Neural crest cell (in vitro differentiated cells): Measurements from ENCODE around the gene ANKRD35. TPM values are rescaled to one million over a fixed set of nuclear protein-coding genes. Genes with fewer than 3 reads are reported as not detected.
"Not testable (repeated sequence)": the region's sequence is repeated elsewhere in the genome, so short reads cannot be mapped to it uniquely, and the experiment has no call there.

Source experiments
- DNase-seq: peaks from one replicate; pipeline ENCODE4 v3.0.0; 2021; ENCODE audit warnings: low read depth, mixed read lengths, low spot score
- H3K27ac Mint-ChIP-seq: one replicate; pipeline ENCODE4 v1.8.0; 2021; ENCODE audit warnings: mild to moderate bottlenecking, mixed read lengths; ENCODE audit not compliant: unreplicated experiment
- H3K27me3 Mint-ChIP-seq: 2 replicates; pipeline ENCODE4 v1.8.0; 2021; ENCODE audit warnings: low read depth, mild to moderate bottlenecking, mixed read lengths
- H3K36me3 Mint-ChIP-seq: 2 replicates; pipeline ENCODE4 v1.8.0; 2021; ENCODE audit warnings: low read depth, mild to moderate bottlenecking, mixed read lengths
- H3K4me1 Mint-ChIP-seq: 2 replicates; pipeline ENCODE4 v1.8.0; 2021; ENCODE audit warnings: mixed read lengths
- H3K4me3 Mint-ChIP-seq: one replicate; pipeline ENCODE4 v1.8.0; 2021; ENCODE audit warnings: mild to moderate bottlenecking, mixed read lengths
- H3K9me3 Mint-ChIP-seq: 2 replicates; pipeline ENCODE4 v1.8.0; 2021; ENCODE audit warnings: mixed read lengths
- total RNA-seq: library from RNA; stranded (reverse); gene quantifications from 2 replicates; pipeline ENCODE4 v1.2.1, GENCODE V29; 2021
- TF ChIP-seq, protein P1 (sequence below): fragments of 200-600 bp; sonication (generic); conservative IDR thresholded peaks from 2 replicates; pipeline ENCODE4 v1.5.0; 2021; ENCODE audit warnings: antibody characterized with exemption, mild to moderate bottlenecking

ANKRD35 gene
- total RNA-seq, 1 donor from 2014 or later = 0.07 TPM

- Mint-ChIP-seq H3K27ac (no peak overlapping the region), H3K9me3 (no peaks in the 10 kb centered on the region), H3K4me1 (no peaks in the 10 kb centered on the region), H3K36me3 (peaks cover 8% of the 10 kb centered on the region), H3K27me3 (no peaks in the 10 kb centered on the region), H3K4me3 (no peak overlapping the region)
- DNase-seq = no peak
- TF ChIP-seq, protein P1, sequence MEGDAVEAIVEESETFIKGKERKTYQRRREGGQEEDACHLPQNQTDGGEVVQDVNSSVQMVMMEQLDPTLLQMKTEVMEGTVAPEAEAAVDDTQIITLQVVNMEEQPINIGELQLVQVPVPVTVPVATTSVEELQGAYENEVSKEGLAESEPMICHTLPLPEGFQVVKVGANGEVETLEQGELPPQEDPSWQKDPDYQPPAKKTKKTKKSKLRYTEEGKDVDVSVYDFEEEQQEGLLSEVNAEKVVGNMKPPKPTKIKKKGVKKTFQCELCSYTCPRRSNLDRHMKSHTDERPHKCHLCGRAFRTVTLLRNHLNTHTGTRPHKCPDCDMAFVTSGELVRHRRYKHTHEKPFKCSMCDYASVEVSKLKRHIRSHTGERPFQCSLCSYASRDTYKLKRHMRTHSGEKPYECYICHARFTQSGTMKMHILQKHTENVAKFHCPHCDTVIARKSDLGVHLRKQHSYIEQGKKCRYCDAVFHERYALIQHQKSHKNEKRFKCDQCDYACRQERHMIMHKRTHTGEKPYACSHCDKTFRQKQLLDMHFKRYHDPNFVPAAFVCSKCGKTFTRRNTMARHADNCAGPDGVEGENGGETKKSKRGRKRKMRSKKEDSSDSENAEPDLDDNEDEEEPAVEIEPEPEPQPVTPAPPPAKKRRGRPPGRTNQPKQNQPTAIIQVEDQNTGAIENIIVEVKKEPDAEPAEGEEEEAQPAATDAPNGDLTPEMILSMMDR = no peak
Measured at GRCh38 chr1:145837656-145838055, 48.0 kb downstream of the ANKRD35 start.

DNA sequence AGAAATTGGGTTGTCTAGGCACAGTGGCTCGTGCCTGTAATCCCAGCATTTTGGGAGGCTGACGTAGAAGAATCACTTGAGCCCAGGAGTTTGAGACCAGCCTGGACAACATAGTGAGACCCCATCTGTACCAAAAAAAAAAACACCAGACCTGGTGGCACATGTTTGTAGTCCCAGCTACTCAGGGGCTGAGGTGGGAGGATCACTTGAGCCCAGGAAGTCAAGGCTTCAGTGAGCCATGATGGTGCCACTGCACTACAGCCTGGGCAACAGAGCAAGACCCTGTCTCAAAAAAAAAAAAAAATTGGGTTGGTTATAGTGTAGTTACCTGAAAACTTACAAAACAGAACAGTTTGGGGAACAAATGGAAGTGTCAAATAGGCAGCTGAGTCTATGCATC, 54.9 kb downstream of the ANKRD35 start:
- not testable (repeated sequence) for H3K4me1 Mint-ChIP-seq, H3K4me3 Mint-ChIP-seq, H3K9me3 Mint-ChIP-seq, DNase-seq, H3K27ac Mint-ChIP-seq, H3K27me3 Mint-ChIP-seq
- peaks cover 38% of the 10 kb centered on the region for H3K36me3 Mint-ChIP-seq

DNA sequence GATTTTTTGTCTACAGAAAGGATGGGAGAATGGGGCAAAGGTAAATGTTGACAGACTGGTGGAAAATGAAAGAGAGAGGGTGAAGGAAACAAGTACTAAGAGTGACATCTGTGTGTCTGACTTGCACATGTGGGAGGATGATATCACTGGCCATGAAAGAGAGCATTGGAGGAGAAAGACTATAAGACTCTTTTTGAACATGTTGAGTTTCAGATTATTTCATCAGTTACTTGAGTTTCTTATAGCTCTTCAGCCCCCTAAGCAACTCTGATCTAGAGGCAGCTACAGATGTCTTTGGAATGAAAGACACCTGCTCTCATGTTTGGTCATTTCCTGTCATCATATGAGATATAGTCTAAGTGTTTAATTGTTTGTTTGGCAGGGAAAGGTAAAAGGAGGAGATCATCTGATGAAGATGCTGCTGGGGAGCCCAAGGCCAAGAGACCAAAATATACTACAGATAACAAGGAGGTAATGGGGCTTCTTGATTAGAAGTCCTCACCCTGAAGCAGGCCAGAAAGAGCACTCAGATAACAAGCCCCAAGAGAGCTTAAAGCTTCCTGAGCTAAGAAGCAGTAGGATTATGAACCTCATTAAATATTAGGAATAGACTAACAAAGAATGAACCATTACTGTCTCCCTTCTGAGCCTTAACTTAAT, 57.2 kb downstream of the ANKRD35 start:
- Mint-ChIP-seq H3K9me3 (no peaks in the 10 kb centered on the region), H3K36me3 (peaks cover 37% of the 10 kb centered on the region), H3K4me1 (peaks cover 21% of the 10 kb centered on the region), H3K4me3 (peak overlapping the region; percentile 52), H3K27me3 (no peaks in the 10 kb centered on the region), H3K27ac (no peak overlapping the region)
- TF ChIP-seq, protein P1 = no peak
- DNase-seq = no peak

DNA sequence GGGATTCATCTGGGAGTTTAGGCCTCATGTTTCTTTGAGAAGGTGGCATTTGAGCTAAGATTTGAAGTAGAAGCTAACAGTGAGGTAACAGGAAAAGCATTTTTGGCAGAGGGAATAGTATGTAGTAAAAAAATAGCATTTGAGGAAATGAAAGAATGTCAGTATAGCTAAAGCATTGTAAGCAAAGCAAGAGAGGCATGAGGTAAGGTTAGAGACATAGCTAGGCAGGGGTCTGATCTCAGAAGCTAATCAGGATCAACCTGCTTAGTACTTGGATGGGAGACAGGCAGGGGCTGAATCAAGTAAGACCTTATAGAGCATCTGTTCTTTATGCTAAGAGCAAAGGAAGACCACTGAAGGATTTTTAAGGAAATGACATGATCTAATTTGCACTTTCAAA, 57.7 kb downstream of the ANKRD35 start:
- no peak for DNase-seq
- no peaks in the 10 kb centered on the region for H3K27me3 Mint-ChIP-seq
- H3K9me3 Mint-ChIP-seq = no peaks in the 10 kb centered on the region
- TF ChIP-seq, protein P1 = no peak
- peaks cover 21% of the 10 kb centered on the region for H3K4me1 Mint-ChIP-seq
- peaks cover 32% of the 10 kb centered on the region for H3K36me3 Mint-ChIP-seq
- H3K4me3 Mint-ChIP-seq = peak overlapping the region; percentile 52
- H3K27ac Mint-ChIP-seq = no peak overlapping the region

- TF ChIP-seq, protein P1 = no peak
- H3K4me1 Mint-ChIP-seq = peaks cover 21% of the 10 kb centered on the region
- no peak overlapping the region for H3K27ac Mint-ChIP-seq
- no peak for DNase-seq
- H3K27me3 Mint-ChIP-seq = no peaks in the 10 kb centered on the region
- H3K36me3 Mint-ChIP-seq = peaks cover 22% of the 10 kb centered on the region
- no peaks in the 10 kb centered on the region for H3K9me3 Mint-ChIP-seq
- peak overlapping the region; percentile 99 for H3K4me3 Mint-ChIP-seq
Measured at GRCh38 chr1:145826030-145826429, 59.6 kb downstream of the ANKRD35 start.

- TF ChIP-seq, protein P1 = no peak
- no peak for DNase-seq
Measured at GRCh38 chr1:145824499-145824842, 61.2 kb downstream of the ANKRD35 start.

More at GRCh38 chr1:145824499-145824842, 61.2 kb downstream of the ANKRD35 start:
- Mint-ChIP-seq H3K4me3 (peak overlapping the region; percentile 99), H3K27ac (peak overlapping the region; percentile 100), H3K9me3 (no peaks in the 10 kb centered on the region), H3K36me3 (peaks cover 19% of the 10 kb centered on the region), H3K4me1 (peaks cover 21% of the 10 kb centered on the region), H3K27me3 (no peaks in the 10 kb centered on the region)
